HCT116 (cell line): ENCODE measurements around the gene GSG1L. TPM values are rescaled to one million over a fixed set of nuclear protein-coding genes. Genes with fewer than 3 reads are reported as not detected.

Experiments
- ATAC-seq: fragments of 200-7000 bp; cut with Tn5 transposase; 2 replicates; pipeline ENCODE4 v1.9.1; 2020; ENCODE audit warnings: mild to moderate bottlenecking, moderate library complexity
- BruUV-seq: library from RNA; stranded (reverse); fragments of 400-500 nt; replicated peaks from 2 replicates; lab custom pipeline; 2021; lab: Mats Ljungman, UMichigan
- CTCF ChIA-PET: fragments of 300-600 bp; sonication (Branson Sonifier 250); formaldehyde crosslinking; loops from one replicate; lab custom pipeline; 2021; ENCODE audit warnings: antibody characterized with exemption; lab: Charles Lee
- POLR2A ChIA-PET: fragments of 300-600, 350-600 bp; sonication (Branson Sonifier 250); formaldehyde crosslinking; loops from one replicate; lab custom pipeline; 2021; ENCODE audit warnings: antibody characterized with exemption; lab: Charles Lee
- RAD21 ChIA-PET, 2 experiments: fragments of 300-600 bp; sonication (Branson Sonifier 250); formaldehyde crosslinking; loops; one replicate each; lab custom pipeline; 2023; ENCODE audit warnings: low total read pairs in 2 of 2; ENCODE audit not compliant: uncharacterized antibody in 2 of 2, unreplicated experiment in 2 of 2, low non-redundant PET in 1 of 2; lab: Charles Lee
- DNase-seq: peaks from one replicate; pipeline ENCODE4 v3.0.0-alpha.2; 2010; ENCODE audit warnings: low read depth, low spot score
- H2AFZ ChIP-seq: fragments of 200-600 bp; shearing (Covaris generic), sonication (generic); 2 replicates; pipeline ENCODE4 v1.6.1; 2017; ENCODE audit warnings: low read depth, mixed run types, mixed read lengths, antibody characterized with exemption, low read length; ENCODE audit not compliant: poor library complexity, severe bottlenecking
- H3K27ac ChIP-seq: 2 replicates; pipeline ENCODE4 v1.5.1; 2012; ENCODE audit warnings: low read depth, low read length
- H3K27me3 ChIP-seq: fragments of 200-600 bp; sonication (generic); 2 replicates; pipeline ENCODE4 v1.6.1; 2016; ENCODE audit warnings: mixed run types, low read length, mixed read lengths; ENCODE audit not compliant: insufficient read depth
- H3K36me3 ChIP-seq, 2 experiments: fragments of 200-500 bp in 1 of 2; fragments of 200-600 bp in 1 of 2; sonication (Bioruptor generic) in 1 of 2; sonication (generic) in 1 of 2; 2 replicates each; pipeline versions ENCODE4 v1.5.1 to v1.6.1; 2014 to 2016; ENCODE audit warnings: low read length in 2 of 2, inconsistent platforms in 1 of 2, mixed read lengths in 1 of 2, mixed run types in 1 of 2; ENCODE audit not compliant: insufficient read depth in 2 of 2, control insufficient read depth in 1 of 2
- H3K4me1 ChIP-seq, 2 experiments: fragments of 200-600 bp in 1 of 2; sonication (generic) in 1 of 2; 2 replicates each; pipeline versions ENCODE4 v1.5.1 to v1.6.1; 2012 to 2017; ENCODE audit warnings: low read length in 2 of 2, inconsistent platforms in 1 of 2, mild to moderate bottlenecking in 1 of 2, mixed read lengths in 1 of 2, mixed run types in 1 of 2, moderate library complexity in 1 of 2; ENCODE audit not compliant: insufficient read depth in 2 of 2, control insufficient read depth in 1 of 2
- H3K4me2 ChIP-seq: fragments of 200-600 bp; sonication (generic); 2 replicates; pipeline ENCODE4 v1.6.1; 2017; ENCODE audit warnings: mixed run types, low read length, mixed read lengths
- H3K4me3 ChIP-seq, 2 experiments: fragments of 200-600 bp in 1 of 2; sonication (generic) in 1 of 2; replicated peaks in 1 of 2; 2 replicates each; pipeline ENCODE4 v1.5.1; 2011 to 2016; ENCODE audit warnings: low read length in 2 of 2, control low read depth in 1 of 2, low read depth in 1 of 2, mild to moderate bottlenecking in 1 of 2, mixed read lengths in 1 of 2, mixed run types in 1 of 2
- H3K79me2 ChIP-seq: fragments of 200-600 bp; sonication (generic); 2 replicates; pipeline ENCODE4 v1.6.1; 2017; ENCODE audit warnings: mild to moderate bottlenecking, mixed run types, low read length, moderate library complexity, mixed read lengths; ENCODE audit not compliant: insufficient read depth
- H3K9ac ChIP-seq: fragments of 200-600 bp; sonication (generic); 2 replicates; pipeline ENCODE4 v1.6.1; 2016; ENCODE audit warnings: low read length, mixed read lengths
- H3K9me2 ChIP-seq: fragments of 200-600 bp; sonication (generic), shearing (Covaris generic); 2 replicates; pipeline ENCODE4 v1.6.1; 2017; ENCODE audit warnings: mixed run types, mild to moderate bottlenecking, moderate library complexity; ENCODE audit not compliant: insufficient read depth
- H3K9me3 ChIP-seq, 2 experiments: fragments of 200-500 bp in 1 of 2; fragments of 200-600 bp in 1 of 2; sonication (Bioruptor generic) in 1 of 2; sonication (generic) in 1 of 2; 2 replicates each; pipeline ENCODE4 v1.6.1; 2014 to 2017; ENCODE audit warnings: low read length in 2 of 2, mixed read lengths in 2 of 2, inconsistent platforms in 1 of 2, low read depth in 1 of 2, mild to moderate bottlenecking in 1 of 2, mixed run types in 1 of 2, moderate library complexity in 1 of 2; ENCODE audit not compliant: control insufficient read depth in 1 of 2, insufficient read depth in 1 of 2
- H4K20me1 ChIP-seq: fragments of 200-600 bp; sonication (generic), shearing (Covaris generic); 2 replicates; pipeline ENCODE4 v1.6.1; 2017; ENCODE audit warnings: mixed run types, mild to moderate bottlenecking, moderate library complexity; ENCODE audit not compliant: insufficient read depth
- CEBPB ChIP-seq: IDR thresholded peaks from 2 replicates; pipeline ENCODE4 v1.6.1; 2012; ENCODE audit warnings: low read depth
- CTCF ChIP-seq, 3 experiments: fragments of 200-600 bp in 1 of 3; sonication (generic) in 1 of 3; IDR thresholded peaks in 2 of 3; conservative IDR thresholded peaks in 1 of 3; 2 replicates each; pipeline ENCODE4 v1.5.1; 2012 to 2017; ENCODE audit warnings: low read depth in 2 of 3, low read length in 2 of 3, antibody characterized with exemption in 1 of 3, borderline replicate concordance in 1 of 3, control low read depth in 1 of 3, mild to moderate bottlenecking in 1 of 3, mixed read lengths in 1 of 3, mixed run types in 1 of 3, moderate library complexity in 1 of 3; ENCODE audit not compliant: insufficient read depth in 1 of 3
- ELF1 ChIP-seq: IDR thresholded peaks from 2 replicates; pipeline ENCODE4 v1.6.1; 2012; ENCODE audit warnings: low read depth, borderline replicate concordance
- intact Hi-C: fragments of 100-400 bp; cut with micrococcal nuclease; formaldehyde crosslinking; loops from 2 replicates; pipeline ENCODE4 v1.10.0; 2022
- total RNA-seq: library from RNA; stranded (reverse); gene quantifications from one replicate; pipeline ENCODE4 v1.2.1, GENCODE V29; 2021; ENCODE audit not compliant: unreplicated experiment

The GSG1L gene
- total RNA-seq, 1 experiment from 2014 or later, result not detected

DNA sequence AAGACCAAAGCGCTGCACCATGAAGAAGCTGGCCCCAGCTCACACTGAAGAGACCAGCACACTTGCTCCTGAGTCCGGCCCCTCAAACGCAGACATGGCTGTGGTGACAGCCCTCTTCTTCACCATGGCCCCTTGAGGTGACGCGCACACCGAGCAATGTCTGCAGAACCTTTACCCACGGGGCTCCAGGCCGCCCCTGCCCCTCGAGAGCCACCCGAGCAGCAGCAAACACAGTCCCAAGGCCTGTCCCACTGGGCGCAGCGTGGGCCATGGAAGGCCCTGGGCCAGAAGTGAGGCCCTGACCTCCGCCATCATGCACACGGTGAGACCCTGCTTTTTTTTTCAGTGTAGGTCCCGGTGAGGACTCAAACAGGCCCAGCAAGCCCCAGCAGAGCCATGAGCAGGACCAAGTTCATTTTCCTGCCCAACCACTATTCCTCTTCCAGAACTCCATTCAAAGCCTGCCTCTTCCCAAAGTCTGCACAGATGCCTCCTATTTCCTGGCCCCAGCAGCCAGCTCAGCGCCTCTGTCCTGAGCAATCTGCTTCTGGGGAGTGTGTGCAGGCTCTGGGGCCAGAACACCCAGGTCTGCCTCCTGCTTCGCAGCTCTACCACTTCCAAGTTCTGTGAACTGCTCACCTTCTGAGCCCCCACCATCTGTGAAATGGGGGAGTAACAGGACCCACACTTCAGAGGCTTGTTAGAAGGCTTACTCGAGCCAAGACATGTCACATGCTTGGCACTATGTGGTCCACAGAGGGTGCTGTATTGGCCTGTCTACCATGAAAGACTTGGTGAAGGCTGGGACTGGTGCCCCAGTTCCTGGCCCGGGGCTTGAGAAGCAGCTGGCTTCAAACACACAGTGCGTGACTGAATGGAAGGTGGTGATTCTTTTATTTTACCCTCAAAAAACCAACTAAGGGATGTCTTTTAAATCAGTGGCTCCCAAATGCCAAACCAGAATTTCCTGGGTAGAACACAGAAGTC lies 35.7 kb upstream of the GSG1L start (continued):
- TF ChIP-seq CTCF (IDR thresholded peaks at IDR 0.05 in 2 of 3, conservative IDR thresholded peaks at IDR 0.05 in 1 of 3; ENCODE audit: borderline replicate concordance in 1 of 3, insufficient read depth in 1 of 3, low read depth in 2 of 3, low read length in 2 of 3) (no peak), ELF1 (no peak)

DNA sequence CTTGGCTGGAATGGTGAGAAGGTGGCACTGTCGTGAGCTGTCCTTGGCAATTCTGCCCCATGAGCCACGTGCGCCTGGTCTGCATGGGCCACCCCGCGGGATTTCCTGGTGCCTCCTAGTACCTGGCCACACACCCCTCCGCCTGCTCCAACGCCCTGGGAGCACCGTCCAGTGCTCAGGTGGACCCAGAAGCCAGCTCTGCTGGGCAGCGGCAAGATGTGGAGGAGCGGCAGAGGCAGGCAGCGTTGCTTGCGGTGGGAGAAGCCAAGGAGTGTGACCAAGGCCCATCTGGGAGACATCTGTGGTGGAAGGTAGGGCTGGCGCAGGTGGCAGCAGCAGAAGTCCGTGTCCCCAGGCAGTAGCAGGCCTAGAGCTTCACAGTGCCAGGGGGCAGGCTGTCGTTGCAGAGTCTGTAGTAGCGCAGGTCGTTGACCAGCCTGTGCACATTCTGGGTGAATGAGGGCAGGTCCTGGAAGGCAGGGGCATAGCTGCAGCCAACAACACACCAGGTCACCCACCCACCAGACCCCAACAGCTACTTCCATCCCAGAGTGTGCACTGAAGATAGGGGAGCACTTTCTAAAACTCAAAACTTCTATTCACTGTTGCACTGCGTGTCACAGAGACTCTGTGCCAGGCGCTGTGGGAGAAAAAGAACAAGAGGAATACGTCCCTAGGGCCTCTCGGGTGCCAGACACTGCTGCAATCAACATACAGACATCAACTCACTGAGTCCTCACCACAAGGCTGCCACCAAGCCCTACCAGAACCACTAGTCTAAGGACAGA lies 34.9 kb upstream of the GSG1L start:
- H3K4me2 ChIP-seq, result no peak overlapping the region
- no peaks in the 10 kb centered on the region for H3K9me3 ChIP-seq
- no peaks in the 10 kb centered on the region for H3K9me2 ChIP-seq
- BruUV-seq, result no TSS peak
- intact Hi-C loops, result no loop called here
- no peaks in the 10 kb centered on the region for H3K27me3 ChIP-seq
- no peak overlapping the region for H3K27ac ChIP-seq
- H3K36me3 ChIP-seq, result peaks cover 22 to 36% of the 10 kb centered on the region in 2 experiments; a peak in 3 of 4 replicates
- CTCF ChIA-PET, result no interaction called here
- RAD21 ChIA-PET, result no interaction called here
- no peak for ATAC-seq
- H3K79me2 ChIP-seq, result no peaks in the 10 kb centered on the region
- no peak for DNase-seq
- POLR2A ChIA-PET, result no interaction called here
- no peak overlapping the region for H3K9ac ChIP-seq
- peaks cover 5% of the 10 kb centered on the region; the same call in 1 of the 2 replicates for H4K20me1 ChIP-seq
- no peak overlapping the region for H3K4me3 ChIP-seq
- no peak overlapping the region for H2AFZ ChIP-seq
- H3K4me1 ChIP-seq, result peaks cover 0 to under 1% of the 10 kb centered on the region in 2 experiments; a peak in 1 of 4 replicates
- TF ChIP-seq CEBPB, result no peak
- TF ChIP-seq, all 23 proteins: peak for 0
